22Rv1 (cell line): ENCODE data around the gene HTRA3.

ENCODE experiments used
- ZFX ChIP-seq: fragments of 450-650 bp; IDR thresholded peaks from 2 replicates; pipeline ENCODE4 v1.6.1; 2017; ENCODE audit warnings: antibody characterized with exemption, borderline replicate concordance
- TF ChIP-seq, protein P1 (sequence below): fragments of 450-650 bp; IDR thresholded peaks from 2 replicates; pipeline ENCODE4 v1.5.1; 2017; ENCODE audit warnings: mild to moderate bottlenecking

DNA sequence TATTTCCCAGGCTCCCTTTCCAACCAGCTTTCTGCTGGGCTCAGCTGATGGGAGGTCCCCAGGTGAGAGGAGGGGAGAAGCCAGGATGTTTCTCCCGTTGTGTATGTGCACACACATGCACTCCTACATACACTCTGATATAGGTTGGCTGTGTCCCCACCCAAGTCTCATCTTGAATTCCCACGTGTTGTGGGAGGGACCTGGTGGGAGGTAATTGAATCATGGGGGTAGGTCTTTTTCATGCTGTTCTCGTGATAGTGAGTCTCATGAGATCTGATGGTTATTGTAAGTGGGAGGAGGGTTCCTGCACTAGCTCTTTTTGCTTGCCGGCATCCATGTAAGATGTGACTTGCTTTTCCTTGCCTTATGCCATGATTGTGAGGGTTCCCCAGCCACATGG, 11.7 kb upstream of the HTRA3 start:
- TF ChIP-seq, protein P1, sequence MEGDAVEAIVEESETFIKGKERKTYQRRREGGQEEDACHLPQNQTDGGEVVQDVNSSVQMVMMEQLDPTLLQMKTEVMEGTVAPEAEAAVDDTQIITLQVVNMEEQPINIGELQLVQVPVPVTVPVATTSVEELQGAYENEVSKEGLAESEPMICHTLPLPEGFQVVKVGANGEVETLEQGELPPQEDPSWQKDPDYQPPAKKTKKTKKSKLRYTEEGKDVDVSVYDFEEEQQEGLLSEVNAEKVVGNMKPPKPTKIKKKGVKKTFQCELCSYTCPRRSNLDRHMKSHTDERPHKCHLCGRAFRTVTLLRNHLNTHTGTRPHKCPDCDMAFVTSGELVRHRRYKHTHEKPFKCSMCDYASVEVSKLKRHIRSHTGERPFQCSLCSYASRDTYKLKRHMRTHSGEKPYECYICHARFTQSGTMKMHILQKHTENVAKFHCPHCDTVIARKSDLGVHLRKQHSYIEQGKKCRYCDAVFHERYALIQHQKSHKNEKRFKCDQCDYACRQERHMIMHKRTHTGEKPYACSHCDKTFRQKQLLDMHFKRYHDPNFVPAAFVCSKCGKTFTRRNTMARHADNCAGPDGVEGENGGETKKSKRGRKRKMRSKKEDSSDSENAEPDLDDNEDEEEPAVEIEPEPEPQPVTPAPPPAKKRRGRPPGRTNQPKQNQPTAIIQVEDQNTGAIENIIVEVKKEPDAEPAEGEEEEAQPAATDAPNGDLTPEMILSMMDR: no peak
- no peak for TF ChIP-seq ZFX
